ENCODE data around the gene DDX4. TPM values are rescaled to one million over a fixed set of nuclear protein-coding genes. Genes with fewer than 3 reads are reported as not detected.

The DDX4 gene
- polyA plus RNA-seq, 1 experiment = not detected

GRCh38 chr5:55841976-55842375, 104.1 kb downstream of the DDX4 start:
- DNase-seq (ENCODE audit: low read depth) = no peak
- no peaks in the 10 kb centered on the region for H3K36me3 ChIP-seq (ENCODE audit: control insufficient read depth, insufficient read depth, low read length)
- TF ChIP-seq CTCF (IDR thresholded peaks at IDR 0.05; ENCODE audit: insufficient read depth, low read depth, low read length) = no peak
- CTCF ChIA-PET = no interaction called here
- POLR2A ChIA-PET = no interaction called here
- peaks cover 11% of the 10 kb centered on the region for H3K27me3 ChIP-seq (ENCODE audit: control insufficient read depth, insufficient read depth, low read length)
- H3K4me3 ChIP-seq (ENCODE audit: low read depth, low read length) = no peak overlapping the region

- ChIA-PET POLR2A (no interaction called here), CTCF (no interaction called here)
- DNase-seq (ENCODE audit: low read depth) = no peak
- Histone ChIP-seq H3K4me3 (ENCODE audit: low read depth, low read length) (no peak overlapping the region), H3K36me3 (ENCODE audit: control insufficient read depth, insufficient read depth, low read length) (no peaks in the 10 kb centered on the region), H3K27me3 (ENCODE audit: control insufficient read depth, insufficient read depth, low read length) (0 out of 2 replicates have a peak, but pooled peaks cover 3% of the 10 kb centered on the region)
- no peak for TF ChIP-seq CTCF (IDR thresholded peaks at IDR 0.05; ENCODE audit: insufficient read depth, low read depth, low read length)
Measured at GRCh38 chr5:55847837-55848236, 110.0 kb downstream of the DDX4 start.

- CTCF ChIA-PET = no interaction called here
- DNase-seq (ENCODE audit: low read depth) = no peak
- POLR2A ChIA-PET = no interaction called here
- Histone ChIP-seq H3K27me3 (ENCODE audit: control insufficient read depth, insufficient read depth, low read length) (0 out of 2 replicates have a peak, but pooled peaks cover 3% of the 10 kb centered on the region), H3K36me3 (ENCODE audit: control insufficient read depth, insufficient read depth, low read length) (no peaks in the 10 kb centered on the region), H3K4me3 (ENCODE audit: low read depth, low read length) (no peak overlapping the region)
- no peak for TF ChIP-seq CTCF (IDR thresholded peaks at IDR 0.05; ENCODE audit: insufficient read depth, low read depth, low read length)
Measured at GRCh38 chr5:55848783-55849182, 110.9 kb downstream of the DDX4 start.

- ChIA-PET CTCF (interaction anchor here (0.7 kb wide), 1 partner anchor 38 kb away, joined by 3 read pairs; no protein-coding TSS in a partner anchor), POLR2A (interaction anchor here (0.8 kb wide), 1 partner anchor 18 kb away, joined by 4 read pairs; no protein-coding TSS in a partner anchor)
- Histone ChIP-seq H3K36me3 (ENCODE audit: control insufficient read depth, insufficient read depth, low read length) (no peaks in the 10 kb centered on the region), H3K27me3 (ENCODE audit: control insufficient read depth, insufficient read depth, low read length) (no peaks in the 10 kb centered on the region), H3K4me3 (ENCODE audit: low read depth, low read length) (no peak within 1 kb of the TSS)
- no peak for TF ChIP-seq CTCF (IDR thresholded peaks at IDR 0.05; ENCODE audit: insufficient read depth, low read depth, low read length)
- peak; percentile 46 for DNase-seq (ENCODE audit: low read depth)
Measured at GRCh38 chr5:55850839-55851674, 113.2 kb downstream of the DDX4 start, which contains the start of gene IL31RA. Gene IL31RA, plus strand, starts transcription at chr5:55851357. Its CDS starts 214 bp downstream, at chr5:55851571.

GRCh38 chr5:55851675-55851979, 113.8 kb downstream of the DDX4 start:
- no peak for DNase-seq (ENCODE audit: low read depth)
- Histone ChIP-seq H3K27me3 (ENCODE audit: control insufficient read depth, insufficient read depth, low read length) (no peaks in the 10 kb centered on the region), H3K4me3 (ENCODE audit: low read depth, low read length) (no peak overlapping the region), H3K36me3 (ENCODE audit: control insufficient read depth, insufficient read depth, low read length) (no peaks in the 10 kb centered on the region)
- ChIA-PET POLR2A (no interaction called here), CTCF (interaction anchor here (0.7 kb wide), 1 partner anchor 39 kb away, joined by 3 read pairs; no protein-coding TSS in a partner anchor)
- TF ChIP-seq CTCF (IDR thresholded peaks at IDR 0.05; ENCODE audit: insufficient read depth, low read depth, low read length) = no peak

Data from BJ (cell line).